CD4-positive, alpha-beta T cell (primary cell): ENCODE measurements around the gene ZNF287. TPM values are rescaled to one million over a fixed set of nuclear protein-coding genes. Genes with fewer than 3 reads are reported as not detected.

Experiments
- ATAC-seq: fragments of 200-7000 bp; cut with Tn5 transposase; one replicate; pipeline ENCODE4 v1.10.0; 2022; ENCODE audit warnings: mild to moderate bottlenecking; ENCODE audit not compliant: poor library complexity
- CTCF ChIA-PET: fragments of 350-600 bp; sonication (Branson Sonifier 250); formaldehyde crosslinking; loops from one replicate; lab custom pipeline; 2021; ENCODE audit warnings: antibody characterized with exemption, inconsistent platforms; lab: Charles Lee
- POLR2A ChIA-PET: fragments of 350-600 bp; sonication (Branson Sonifier 250); formaldehyde crosslinking; loops from one replicate; lab custom pipeline; 2021; ENCODE audit warnings: antibody characterized with exemption, inconsistent platforms; lab: Charles Lee
- DNase-seq, 14 experiments: peaks; one replicate each; pipeline ENCODE4 v3.0.0-alpha.2; 2013 to 2020; ENCODE audit warnings: mixed read lengths in 2 of 14
- H3K27ac ChIP-seq, 2 donors: one replicate each; pipeline versions ENCODE4 v1.5.1 to v1.7.0; 2013; ENCODE audit warnings: low read length in 2 of 2, low read depth in 1 of 2, mild to moderate bottlenecking in 1 of 2
- H3K27me3 ChIP-seq, 2 experiments: 1 replicate in 1 of 2; 2 replicates in 1 of 2; pipeline versions ENCODE4 v1.6.1 to v1.7.0; 2013; ENCODE audit warnings: low read length in 2 of 2, control low read depth in 1 of 2, mild to moderate bottlenecking in 1 of 2, moderate library complexity in 1 of 2; ENCODE audit not compliant: insufficient read depth in 2 of 2, control insufficient read depth in 1 of 2
- H3K36me3 ChIP-seq: one replicate; pipeline ENCODE4 v1.6.1; 2013; ENCODE audit warnings: low read length, control low read depth; ENCODE audit not compliant: insufficient read depth
- H3K4me1 ChIP-seq: one replicate; pipeline ENCODE4 v1.6.1; 2013; ENCODE audit warnings: low read length, control low read depth; ENCODE audit not compliant: insufficient read depth
- H3K4me3 ChIP-seq: one replicate; pipeline ENCODE4 v1.5.1; 2013; ENCODE audit warnings: mild to moderate bottlenecking, low read length, moderate library complexity
- H3K9me3 ChIP-seq, 2 experiments: 1 replicate in 1 of 2; 2 replicates in 1 of 2; pipeline versions ENCODE4 v1.6.1 to v1.7.0; 2013; ENCODE audit warnings: low read length in 2 of 2, mild to moderate bottlenecking in 2 of 2, control low read depth in 1 of 2, moderate library complexity in 1 of 2; ENCODE audit not compliant: control insufficient read depth in 1 of 2, insufficient read depth in 1 of 2
- H3K27ac Mint-ChIP-seq: one replicate; pipeline ENCODE4 v1.8.0; 2020; ENCODE audit warnings: mixed read lengths
- H3K27me3 Mint-ChIP-seq: one replicate; pipeline ENCODE4 v1.8.0; 2021; ENCODE audit warnings: mixed read lengths
- H3K36me3 Mint-ChIP-seq: one replicate; pipeline ENCODE4 v1.8.0; 2021; ENCODE audit warnings: low read depth, mixed read lengths
- H3K4me1 Mint-ChIP-seq: one replicate; pipeline ENCODE4 v1.8.0; 2021; ENCODE audit warnings: low read depth, mixed read lengths
- H3K4me3 Mint-ChIP-seq: one replicate; pipeline ENCODE4 v1.8.0; 2020; ENCODE audit warnings: mild to moderate bottlenecking, mixed read lengths
- H3K9me3 Mint-ChIP-seq: one replicate; pipeline ENCODE4 v1.8.0; 2020; ENCODE audit warnings: mixed read lengths
- CTCF ChIP-seq: fragments of 200-600 bp; IDR thresholded peaks from one replicate; pipeline ENCODE4 v1.8.0; 2022; ENCODE audit warnings: antibody characterized with exemption, mild to moderate bottlenecking
- intact Hi-C, 2 experiments: fragments of 100-400 bp; cut with DNase I in 1 of 2; cut with micrococcal nuclease in 1 of 2; formaldehyde crosslinking; loops; one replicate each; pipeline versions ENCODE4 v1.15.1 to v1.9.0; 2023 to 2025; cut with DNase I, micrococcal nuclease
- total RNA-seq, 174 experiments: library from RNA in 2 of 174; stranded (reverse) in 2 of 174; gene quantifications; one replicate each; pipeline ENCODE4 v1.2.3 and lab custom pipeline; 2021 to 2026

ZNF287 gene
- total RNA-seq, 2 experiments from 2014 or later, result 6.9 to 7.8 TPM

GRCh38 chr17:16569358-16569712, 331 bp upstream of the ZNF287 start:
- Histone ChIP-seq H3K27ac (no peak overlapping the region), H3K36me3 (peaks cover 3% of the 10 kb centered on the region), H3K27me3 (no peaks in the 10 kb centered on the region), H3K4me3 (peak overlapping the region; percentile 63), H3K4me1 (peaks cover 18% of the 10 kb centered on the region), H3K9me3 (no peaks in the 10 kb centered on the region)
- DNase-seq (no peak), ATAC-seq (no peak)
- intact Hi-C loops, result loop anchor here (1.0 to 2.0 kb wide), 2 partner anchors 15 to 34 kb away; no protein-coding TSS in a partner anchor
- ChIA-PET CTCF (interaction anchor here (1.1 to 2.0 kb wide), 3 partner anchors 15 to 33 kb away, joined by 5 to 9 read pairs (median 7); no protein-coding TSS in a partner anchor), POLR2A (interaction anchor here (0.7 to 2.0 kb wide), 4 partner anchors 15 to 131 kb away, joined by 3 to 10 read pairs (median 7); no protein-coding TSS in a partner anchor)
- peaks cover 13% of the 10 kb centered on the region for H3K36me3 Mint-ChIP-seq
- no peaks in the 10 kb centered on the region for H3K9me3 Mint-ChIP-seq
- H3K27me3 Mint-ChIP-seq, result peaks cover 4% of the 10 kb centered on the region
- H3K4me1 Mint-ChIP-seq, result peaks cover 13% of the 10 kb centered on the region
- peak overlapping the region; percentile 66 for H3K27ac Mint-ChIP-seq
- no peak for TF ChIP-seq CTCF
- H3K4me3 Mint-ChIP-seq, result peak overlapping the region; percentile 87

- Mint-ChIP-seq H3K4me1 (no peaks in the 10 kb centered on the region), H3K27ac (no peak overlapping the region), H3K4me3 (no peak overlapping the region), H3K9me3 (peaks cover 19% of the 10 kb centered on the region), H3K27me3 (no peaks in the 10 kb centered on the region), H3K36me3 (peaks cover 82% of the 10 kb centered on the region)
- peaks cover 40% of the 10 kb centered on the region for H3K36me3 ChIP-seq
- H3K9me3 ChIP-seq, result peaks cover 26 to 93% of the 10 kb centered on the region in 2 experiments
- H3K4me3 ChIP-seq, result no peak overlapping the region
- ChIA-PET CTCF (no interaction called here), POLR2A (no interaction called here)
- intact Hi-C loops, result no loop called here
- no peaks in the 10 kb centered on the region for H3K4me1 ChIP-seq
- ATAC-seq, result no peak
- TF ChIP-seq CTCF, result no peak
- no peak overlapping the region for H3K27ac ChIP-seq
- no peaks in the 10 kb centered on the region for H3K27me3 ChIP-seq
- no peak for DNase-seq
Observed at GRCh38 chr17:16552637-16553045, 16.4 kb downstream of the ZNF287 start.

GRCh38 chr17:16551878-16552636, 16.9 kb downstream of the ZNF287 start:
- peaks cover 34% of the 10 kb centered on the region for H3K36me3 ChIP-seq
- H3K27me3 Mint-ChIP-seq, result no peaks in the 10 kb centered on the region
- no peak overlapping the region for H3K27ac ChIP-seq
- ChIA-PET CTCF (no interaction called here), POLR2A (no interaction called here)
- ATAC-seq (no peak), DNase-seq (no peak)
- H3K4me1 Mint-ChIP-seq, result no peaks in the 10 kb centered on the region
- peaks cover 19% of the 10 kb centered on the region for H3K9me3 Mint-ChIP-seq
- H3K9me3 ChIP-seq, result peaks cover 25 to 95% of the 10 kb centered on the region in 2 experiments
- no peak overlapping the region for H3K4me3 ChIP-seq
- no peak overlapping the region for H3K27ac Mint-ChIP-seq
- TF ChIP-seq CTCF, result no peak
- no peak overlapping the region for H3K4me3 Mint-ChIP-seq
- no peaks in the 10 kb centered on the region for H3K27me3 ChIP-seq
- peaks cover 80% of the 10 kb centered on the region for H3K36me3 Mint-ChIP-seq
- intact Hi-C loops, result no loop called here
- H3K4me1 ChIP-seq, result no peaks in the 10 kb centered on the region
